ENCODE measurements around the gene GABARAPL2.

DNA sequence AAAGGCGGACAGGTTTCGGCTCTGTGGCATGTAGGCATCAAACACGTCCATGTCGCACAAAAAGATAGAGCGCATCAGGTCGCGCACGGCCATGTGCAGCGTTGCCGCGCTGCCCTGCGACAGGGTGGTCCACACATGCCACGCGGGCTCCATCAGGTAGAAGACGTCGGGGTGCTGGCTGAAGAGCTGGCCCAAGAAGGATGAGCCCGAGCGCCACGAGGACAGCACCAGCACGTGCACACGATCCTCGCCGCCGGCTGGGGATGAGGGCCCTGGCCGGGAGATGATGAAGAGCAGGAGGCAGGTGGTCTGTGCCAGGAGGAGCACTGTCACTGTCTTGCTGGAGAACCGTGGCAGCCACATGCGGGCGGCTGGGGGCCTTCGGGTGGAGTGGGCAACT is 36.2 kb upstream of the GABARAPL2 start:
- TF ChIP-seq, protein P1, sequence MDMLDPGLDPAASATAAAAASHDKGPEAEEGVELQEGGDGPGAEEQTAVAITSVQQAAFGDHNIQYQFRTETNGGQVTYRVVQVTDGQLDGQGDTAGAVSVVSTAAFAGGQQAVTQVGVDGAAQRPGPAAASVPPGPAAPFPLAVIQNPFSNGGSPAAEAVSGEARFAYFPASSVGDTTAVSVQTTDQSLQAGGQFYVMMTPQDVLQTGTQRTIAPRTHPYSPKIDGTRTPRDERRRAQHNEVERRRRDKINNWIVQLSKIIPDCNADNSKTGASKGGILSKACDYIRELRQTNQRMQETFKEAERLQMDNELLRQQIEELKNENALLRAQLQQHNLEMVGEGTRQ (IDR thresholded peaks at IDR 0.05): no peak
- TF ChIP-seq, protein P2, sequence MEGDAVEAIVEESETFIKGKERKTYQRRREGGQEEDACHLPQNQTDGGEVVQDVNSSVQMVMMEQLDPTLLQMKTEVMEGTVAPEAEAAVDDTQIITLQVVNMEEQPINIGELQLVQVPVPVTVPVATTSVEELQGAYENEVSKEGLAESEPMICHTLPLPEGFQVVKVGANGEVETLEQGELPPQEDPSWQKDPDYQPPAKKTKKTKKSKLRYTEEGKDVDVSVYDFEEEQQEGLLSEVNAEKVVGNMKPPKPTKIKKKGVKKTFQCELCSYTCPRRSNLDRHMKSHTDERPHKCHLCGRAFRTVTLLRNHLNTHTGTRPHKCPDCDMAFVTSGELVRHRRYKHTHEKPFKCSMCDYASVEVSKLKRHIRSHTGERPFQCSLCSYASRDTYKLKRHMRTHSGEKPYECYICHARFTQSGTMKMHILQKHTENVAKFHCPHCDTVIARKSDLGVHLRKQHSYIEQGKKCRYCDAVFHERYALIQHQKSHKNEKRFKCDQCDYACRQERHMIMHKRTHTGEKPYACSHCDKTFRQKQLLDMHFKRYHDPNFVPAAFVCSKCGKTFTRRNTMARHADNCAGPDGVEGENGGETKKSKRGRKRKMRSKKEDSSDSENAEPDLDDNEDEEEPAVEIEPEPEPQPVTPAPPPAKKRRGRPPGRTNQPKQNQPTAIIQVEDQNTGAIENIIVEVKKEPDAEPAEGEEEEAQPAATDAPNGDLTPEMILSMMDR (IDR thresholded peaks at IDR 0.05): no peak
- no peak for TF ChIP-seq POLR2A (IDR thresholded peaks at IDR 0.05; ENCODE audit: low read length)
- no peak for TF ChIP-seq REST (IDR thresholded peaks at IDR 0.05)
- no peak for TF ChIP-seq HDAC2 (IDR thresholded peaks at IDR 0.05)
- TF ChIP-seq, protein P3, sequence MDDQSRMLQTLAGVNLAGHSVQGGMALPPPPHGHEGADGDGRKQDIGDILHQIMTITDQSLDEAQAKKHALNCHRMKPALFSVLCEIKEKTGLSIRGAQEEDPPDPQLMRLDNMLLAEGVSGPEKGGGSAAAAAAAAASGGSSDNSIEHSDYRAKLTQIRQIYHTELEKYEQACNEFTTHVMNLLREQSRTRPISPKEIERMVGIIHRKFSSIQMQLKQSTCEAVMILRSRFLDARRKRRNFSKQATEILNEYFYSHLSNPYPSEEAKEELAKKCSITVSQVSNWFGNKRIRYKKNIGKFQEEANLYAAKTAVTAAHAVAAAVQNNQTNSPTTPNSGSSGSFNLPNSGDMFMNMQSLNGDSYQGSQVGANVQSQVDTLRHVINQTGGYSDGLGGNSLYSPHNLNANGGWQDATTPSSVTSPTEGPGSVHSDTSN (IDR thresholded peaks at IDR 0.05): no peak
- no peak for TF ChIP-seq CEBPB (IDR thresholded peaks at IDR 0.05)
- TF ChIP-seq MYC (IDR thresholded peaks at IDR 0.05; ENCODE audit: borderline replicate concordance, low read length): no peak
- TF ChIP-seq FOSB (CRISPR knock-in tag; IDR thresholded peaks at IDR 0.05): no peak
